AG20443 (cell line): ENCODE measurements around the gene COX4I2.
"Not testable (repeated sequence)": the region's sequence is repeated elsewhere in the genome, so short reads cannot be mapped to it uniquely, and the experiment has no call there.

Source experiments
- DNase-seq: peaks from one replicate; pipeline ENCODE4 v3.0.0; 2012; ENCODE audit warnings: low spot score, mixed read lengths

COX4I2 gene

DNA sequence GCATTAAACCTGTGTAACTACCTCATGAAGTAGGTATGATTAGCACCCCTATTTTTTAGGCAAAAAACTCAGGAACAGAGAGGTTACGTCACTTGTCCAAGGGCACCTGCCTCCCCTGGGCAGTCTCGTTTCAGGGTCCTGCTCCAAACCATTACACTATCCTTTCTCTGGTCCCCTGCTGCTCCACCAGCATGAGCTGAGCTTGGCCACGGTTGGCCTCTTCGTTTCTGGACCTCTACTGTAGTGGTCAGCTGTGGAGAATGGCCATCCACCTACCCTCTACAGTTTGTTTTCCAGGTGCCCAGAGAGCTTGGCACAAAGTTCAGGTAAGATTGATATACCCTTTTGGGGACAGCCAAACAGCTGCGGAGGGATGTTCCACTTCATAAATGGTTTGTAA, 16.8 kb downstream of the COX4I2 start:
- no peak for DNase-seq

DNA sequence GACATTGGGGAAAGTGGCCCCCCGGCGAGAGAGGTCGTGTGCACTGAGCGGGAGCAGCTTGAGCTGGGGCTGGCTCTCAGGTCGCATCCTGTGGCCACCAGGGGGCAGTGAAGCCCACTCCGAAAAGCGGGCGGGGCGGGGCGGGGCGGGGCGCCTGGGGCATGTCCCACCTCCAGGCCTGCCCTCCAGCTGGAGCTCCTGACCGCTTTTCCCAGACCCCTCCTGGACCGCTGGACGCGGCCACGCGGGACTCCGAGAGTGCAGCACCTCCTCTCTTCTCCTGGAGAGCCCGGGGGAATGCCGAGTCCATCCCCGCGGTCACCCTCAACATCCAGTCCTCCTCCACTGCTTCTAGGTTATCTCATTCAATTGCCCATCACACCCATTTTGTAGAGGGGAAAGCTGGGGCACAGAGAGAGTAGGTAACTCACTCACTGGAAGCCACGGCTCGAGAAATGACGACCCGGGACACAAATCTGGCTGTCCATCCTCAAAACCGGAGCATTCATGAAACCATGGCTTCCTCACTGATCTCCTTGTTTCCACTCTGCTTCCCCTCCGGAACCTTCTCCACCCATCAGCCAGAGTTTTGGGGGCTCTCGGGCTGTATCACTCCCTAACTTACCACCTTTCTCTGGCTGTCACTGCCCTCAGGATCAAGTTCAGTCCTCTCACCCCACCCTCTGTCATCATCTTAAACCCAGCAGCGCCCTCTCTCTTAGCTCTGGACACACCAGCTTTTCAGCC, 24.1 kb downstream of the COX4I2 start:
- DNase-seq, result peak; percentile 96

DNA sequence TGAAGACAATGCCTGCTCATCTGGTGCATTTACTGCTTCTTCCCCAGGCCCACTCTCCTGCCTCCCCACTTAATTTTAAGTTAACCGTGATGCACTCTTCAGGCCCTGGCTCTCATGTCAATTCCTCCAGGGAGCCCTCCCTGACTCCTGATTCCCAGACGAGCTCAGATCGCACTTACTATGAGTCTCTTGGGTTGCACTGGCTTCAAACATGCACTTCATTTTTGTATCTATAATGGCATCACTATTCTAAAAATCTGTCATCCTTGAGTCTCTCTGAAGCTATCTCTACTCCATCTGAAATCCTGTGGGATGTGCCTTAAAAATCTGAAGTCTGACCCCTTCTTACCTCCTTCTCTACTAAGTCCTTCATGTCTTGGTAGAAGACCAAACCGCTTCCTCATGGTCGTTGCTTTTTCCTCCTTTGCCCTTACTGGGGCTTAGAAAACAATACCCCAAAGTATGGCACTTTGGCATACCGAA, 24.7 kb downstream of the COX4I2 start:
- DNase-seq, result no peak

DNA sequence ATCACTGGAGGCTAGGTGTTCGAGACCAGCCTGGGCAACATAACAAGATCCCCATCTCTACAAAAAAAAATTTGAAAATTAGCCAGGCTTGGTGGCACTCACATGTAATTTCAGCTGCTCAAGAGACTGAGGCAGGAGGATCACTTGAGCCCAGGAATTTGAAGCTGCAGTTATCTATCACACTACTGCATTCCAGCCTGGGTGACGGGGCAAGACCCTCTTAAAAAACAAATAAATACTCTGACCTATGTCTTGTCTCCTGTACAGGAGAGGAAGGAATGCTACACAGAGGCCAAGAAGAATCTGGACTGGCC, 25.8 kb downstream of the COX4I2 start:
- DNase-seq, result no peak

DNA sequence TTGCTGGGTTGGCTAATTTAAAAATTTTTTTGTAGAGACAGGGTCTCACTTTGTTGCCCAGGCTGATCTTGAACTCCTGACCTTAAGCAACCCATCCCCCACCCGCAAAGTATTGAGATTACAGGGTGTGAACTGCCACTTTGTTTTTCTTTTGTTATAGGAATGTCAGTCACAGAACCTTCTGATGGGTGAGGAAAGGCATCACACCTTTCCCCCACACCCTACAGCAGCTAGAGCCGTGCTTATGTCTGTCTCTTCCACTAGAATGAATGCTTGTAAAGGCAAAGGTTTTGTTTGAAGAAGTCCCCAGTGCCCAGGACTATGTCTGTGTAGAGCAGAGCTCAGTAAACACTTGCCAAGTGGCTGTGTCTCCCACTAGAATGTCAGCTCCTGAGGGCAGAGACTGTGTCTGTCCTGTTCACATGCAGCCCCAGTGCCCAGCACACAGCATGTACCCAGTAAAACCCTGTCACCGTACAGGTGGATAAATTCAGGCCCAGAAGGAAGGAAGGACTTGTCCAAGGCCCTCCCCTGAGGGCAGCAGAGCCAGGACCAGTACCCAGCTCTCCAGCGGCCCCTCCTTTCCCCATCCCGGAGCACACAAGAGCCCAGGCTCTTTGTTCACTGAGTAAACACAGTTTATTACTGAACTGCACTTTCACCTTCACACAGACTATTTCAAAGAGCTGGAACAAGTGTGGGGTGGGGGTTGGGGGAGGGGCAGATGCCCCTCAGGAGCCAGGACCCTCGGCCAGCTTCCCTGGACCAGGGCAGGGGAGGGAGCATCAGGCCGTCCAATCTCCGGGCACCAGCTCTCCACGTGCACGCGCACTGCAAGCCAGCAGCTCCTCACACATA, 26.4 kb downstream of the COX4I2 start:
- DNase-seq, result no peak

DNA sequence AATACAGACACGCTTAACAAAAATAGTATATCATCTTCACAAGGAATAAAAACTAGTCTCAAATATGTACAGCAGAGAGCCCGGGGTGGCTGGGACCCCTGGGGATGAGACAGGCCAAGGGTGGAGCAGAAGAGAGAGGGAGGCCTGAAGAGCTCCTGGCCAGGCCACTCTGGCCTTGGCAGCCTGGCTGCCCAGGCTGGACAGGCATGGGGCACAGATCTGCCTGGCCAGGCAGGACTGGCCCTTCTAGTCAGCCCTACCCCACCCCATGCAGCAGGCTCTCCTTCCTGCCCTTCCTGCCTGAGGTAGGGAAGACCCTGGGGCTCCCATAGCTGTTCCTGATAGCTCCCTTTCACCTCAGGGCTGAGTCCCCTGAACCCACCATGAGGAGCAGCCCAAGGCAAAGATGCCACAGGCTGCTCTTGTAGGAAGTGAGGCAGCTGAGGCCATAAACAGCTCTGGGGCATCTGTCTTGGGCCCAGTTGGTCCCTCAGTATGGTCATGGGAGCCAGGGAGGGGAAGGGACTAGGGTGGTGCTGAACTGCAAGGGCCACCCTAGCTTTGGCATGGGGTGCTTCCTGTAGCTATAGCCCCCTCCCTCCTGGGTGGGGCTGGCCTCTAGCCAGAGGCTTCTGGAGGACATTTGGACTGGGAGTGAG, 27.1 kb downstream of the COX4I2 start:
- DNase-seq, result no peak

DNA sequence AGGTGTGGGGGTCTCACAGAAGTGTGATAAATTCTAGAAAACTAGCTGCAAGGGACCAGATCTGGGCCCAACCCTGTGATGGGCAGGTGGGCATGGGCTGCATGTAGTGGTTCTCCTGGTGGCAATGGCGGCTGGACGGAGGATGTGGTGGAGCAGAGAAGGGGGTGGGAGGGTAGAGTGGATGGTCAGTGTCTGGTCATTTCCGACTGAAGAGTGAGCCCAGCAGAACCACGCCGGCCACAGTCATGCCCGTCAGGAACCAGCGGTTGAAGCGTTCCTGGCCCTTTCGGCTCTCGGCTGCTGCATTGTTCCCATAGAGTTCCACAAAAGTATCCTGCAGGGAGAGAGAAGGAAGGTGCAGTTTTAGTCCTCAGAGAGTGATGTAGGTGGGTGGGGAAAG, 28.0 kb downstream of the COX4I2 start:
- DNase-seq, result no peak

DNA sequence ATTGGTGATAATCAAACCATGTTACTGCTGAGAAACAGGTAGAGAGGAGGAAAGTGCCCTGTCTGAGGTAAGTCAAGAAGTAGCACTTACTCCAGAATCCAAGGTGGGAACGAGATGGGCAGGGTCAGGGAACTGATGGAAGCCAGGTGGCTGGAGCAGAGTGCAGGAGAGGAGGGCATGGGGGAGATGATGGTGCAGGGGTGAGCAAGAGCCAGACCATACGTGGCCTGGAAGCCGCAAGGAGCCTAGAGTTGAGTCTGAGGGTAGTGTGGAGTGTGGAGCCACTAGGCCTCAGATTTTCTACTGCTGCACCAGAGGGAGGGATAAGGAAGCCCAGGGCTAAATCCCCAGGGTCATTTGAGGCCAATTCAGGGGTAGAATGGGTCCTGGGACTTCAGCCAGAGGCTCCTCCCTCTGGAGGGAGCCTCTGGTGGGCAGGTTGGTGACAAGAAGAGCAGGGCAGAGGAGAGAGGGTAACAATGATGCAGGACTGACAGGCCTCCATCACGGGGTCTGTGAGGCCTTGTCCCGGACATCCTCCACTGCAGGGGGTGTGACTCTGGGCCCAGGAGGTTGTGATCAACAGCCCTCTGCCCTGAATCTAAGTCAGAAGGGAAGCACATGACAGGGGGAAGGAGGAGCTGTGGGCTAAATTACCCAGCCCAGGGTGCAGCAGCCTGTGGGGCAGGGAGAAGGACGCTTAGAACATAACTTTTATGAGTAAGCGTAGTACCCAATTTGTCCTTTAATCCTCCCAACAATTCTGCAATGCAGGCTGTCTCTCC, 28.7 kb downstream of the COX4I2 start:
- DNase-seq, result no peak

DNA sequence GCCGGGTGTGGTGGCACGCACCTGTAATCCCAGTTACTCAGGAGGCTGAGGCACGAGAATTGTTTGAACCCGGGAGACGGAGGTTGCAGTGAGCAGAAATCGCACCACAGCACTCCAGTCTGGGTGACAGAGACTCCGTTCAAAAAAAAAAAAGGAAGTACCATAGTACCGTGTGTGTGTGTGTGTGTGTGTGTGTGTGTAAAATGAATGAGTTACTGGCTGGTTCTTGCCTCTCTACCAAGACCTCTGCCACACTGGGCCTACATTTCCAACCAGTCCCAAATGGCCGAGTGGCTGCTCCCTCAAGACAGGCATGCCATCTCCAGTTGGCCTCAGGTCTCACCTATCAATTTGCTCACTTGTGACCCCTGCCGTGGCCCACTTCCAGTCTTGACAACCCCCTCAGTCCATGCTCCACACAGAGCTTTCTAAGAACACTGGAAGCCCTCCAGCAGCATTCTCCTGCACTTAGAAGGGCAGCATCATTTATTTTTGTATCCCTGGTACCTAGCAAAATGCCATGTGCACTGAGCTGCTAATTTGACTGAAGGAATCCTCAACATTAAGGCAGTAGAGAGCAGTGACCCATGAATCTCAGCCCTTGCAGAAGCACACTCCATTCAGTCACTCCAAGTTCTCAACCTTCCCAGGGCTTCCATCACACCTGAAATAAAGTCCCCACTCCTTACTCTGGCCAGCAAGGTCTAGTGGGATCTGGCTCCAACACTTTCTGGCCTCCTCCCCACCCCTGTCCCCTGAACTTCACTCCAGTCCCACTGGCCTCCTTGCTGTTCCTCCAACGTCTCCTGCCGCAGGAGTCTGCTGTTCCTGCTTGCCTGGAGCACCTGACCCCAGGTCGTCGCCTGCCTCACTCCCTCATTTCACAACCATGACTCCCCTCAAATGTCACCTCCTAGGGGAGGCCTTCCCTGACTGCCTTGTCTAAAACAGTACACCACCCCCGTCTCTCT, 29.9 kb downstream of the COX4I2 start:
- no peak for DNase-seq

DNA sequence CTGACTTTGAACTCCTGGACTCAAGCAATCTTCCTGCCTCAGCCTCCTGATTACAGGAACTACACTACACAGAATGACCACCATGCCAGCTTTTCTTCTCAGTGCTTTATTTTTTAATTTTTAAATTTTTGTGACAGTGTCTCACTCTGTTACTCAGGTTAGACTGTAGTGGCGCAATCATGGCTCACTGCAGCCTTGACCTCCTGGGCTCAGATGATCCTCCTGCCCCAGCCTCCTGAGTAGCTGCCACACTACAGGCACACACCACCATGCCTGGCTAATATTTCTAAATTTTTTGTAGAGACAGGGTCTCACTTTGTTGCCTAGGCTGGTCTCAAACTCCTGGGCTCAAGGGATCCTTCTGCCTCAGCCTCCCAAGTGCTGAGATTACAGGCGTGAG, 31.2 kb downstream of the COX4I2 start:
- not testable (repeated sequence) for DNase-seq

DNA sequence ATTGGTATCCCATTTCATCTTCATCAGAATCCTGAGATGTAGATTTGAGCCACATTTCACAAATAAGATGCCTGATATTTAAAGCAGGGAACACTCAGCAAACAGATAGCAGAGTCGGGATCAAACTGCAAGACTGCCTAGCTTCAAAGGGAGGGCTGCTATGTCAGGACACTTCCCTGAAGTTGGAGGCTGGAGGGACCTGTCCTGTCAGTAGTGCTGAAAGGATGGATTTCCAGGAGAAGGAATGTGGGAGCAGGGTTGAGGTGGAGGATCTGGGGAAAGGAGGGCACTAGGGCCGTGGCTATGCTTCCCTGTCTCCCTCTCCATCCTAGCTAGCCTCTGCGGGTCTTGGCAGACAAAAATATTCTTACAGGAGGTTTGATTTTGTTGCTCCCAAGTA, 32.2 kb downstream of the COX4I2 start:
- DNase-seq, result no peak

DNA sequence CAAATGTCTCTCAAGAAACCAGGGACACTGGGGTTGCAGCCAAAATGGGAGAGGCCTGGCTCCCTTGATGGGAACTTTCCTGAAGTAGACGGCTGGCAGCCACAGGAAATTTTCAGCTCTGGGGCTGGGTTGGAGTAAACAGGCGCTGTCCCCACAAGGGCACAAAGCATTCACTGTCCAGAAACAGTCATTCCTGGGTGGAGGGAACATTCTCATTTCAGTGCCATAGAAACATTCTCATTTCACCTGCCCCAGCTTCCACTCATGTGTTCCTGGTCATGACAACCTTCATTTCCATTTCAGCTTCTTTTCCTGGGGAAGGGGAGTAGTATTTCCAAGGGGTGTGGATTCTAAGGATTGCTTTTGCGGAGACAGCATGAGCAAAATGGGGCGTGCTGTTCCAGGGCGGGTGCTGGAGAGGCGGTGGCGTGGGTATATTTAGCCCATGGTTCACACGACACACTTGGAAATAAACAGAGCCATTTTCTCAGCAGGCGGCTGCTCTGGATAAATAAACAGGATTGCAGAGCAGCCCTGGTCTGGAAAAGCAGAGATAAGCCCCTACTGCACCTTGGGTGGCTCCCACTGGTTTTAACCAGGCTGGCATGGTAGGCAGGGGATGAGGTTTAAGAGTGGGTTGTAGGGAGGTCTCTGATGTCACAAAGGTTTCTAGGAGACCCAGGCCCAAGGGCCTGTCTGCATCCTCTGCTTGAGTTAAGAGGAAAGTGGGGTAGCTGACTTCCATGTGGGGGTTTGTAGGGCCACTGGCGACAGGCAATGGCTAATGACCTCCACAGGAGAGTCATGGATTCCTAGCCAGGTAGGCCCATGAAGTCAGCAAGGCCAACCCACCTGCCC, 32.9 kb downstream of the COX4I2 start:
- DNase-seq, result peak; percentile 50

DNA sequence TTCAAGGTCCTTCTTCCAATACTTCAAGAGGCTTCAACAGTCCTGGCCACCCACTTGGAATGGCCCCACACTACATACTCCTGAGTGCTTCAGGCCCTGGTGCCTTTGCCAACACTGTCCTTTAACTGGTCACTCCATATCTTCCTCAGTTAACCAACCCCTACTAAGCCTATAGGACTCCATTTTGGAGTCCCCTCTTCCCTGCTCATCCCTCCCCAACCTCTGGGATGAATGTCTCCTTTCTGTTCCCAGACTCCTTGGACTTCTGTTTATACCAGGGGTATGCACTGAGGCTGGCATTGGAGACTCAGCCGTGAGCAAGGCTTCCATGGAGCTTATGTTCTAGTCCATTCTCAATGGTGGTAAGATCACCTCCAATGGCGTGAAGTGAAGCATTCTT, 33.6 kb downstream of the COX4I2 start:
- no peak for DNase-seq

DNA sequence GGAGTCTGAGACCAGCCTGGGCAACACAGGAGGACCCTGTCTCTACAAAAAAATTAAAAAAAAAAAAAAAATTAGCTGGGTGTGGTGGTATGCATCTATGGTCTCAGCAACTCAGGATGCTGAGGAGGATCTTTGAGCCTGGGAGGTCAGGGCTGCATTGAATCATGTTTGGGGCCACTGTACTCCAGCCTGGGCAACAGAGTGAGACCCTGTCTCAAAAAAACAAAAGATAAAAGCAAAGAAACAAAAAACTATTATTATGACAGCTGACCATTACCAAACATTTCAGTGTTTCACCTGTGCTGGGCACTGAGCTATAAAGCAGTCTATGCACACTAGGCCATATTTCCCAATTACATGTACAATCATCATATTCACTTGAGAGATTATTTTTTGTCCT, 35.7 kb downstream of the COX4I2 start:
- no peak for DNase-seq

DNA sequence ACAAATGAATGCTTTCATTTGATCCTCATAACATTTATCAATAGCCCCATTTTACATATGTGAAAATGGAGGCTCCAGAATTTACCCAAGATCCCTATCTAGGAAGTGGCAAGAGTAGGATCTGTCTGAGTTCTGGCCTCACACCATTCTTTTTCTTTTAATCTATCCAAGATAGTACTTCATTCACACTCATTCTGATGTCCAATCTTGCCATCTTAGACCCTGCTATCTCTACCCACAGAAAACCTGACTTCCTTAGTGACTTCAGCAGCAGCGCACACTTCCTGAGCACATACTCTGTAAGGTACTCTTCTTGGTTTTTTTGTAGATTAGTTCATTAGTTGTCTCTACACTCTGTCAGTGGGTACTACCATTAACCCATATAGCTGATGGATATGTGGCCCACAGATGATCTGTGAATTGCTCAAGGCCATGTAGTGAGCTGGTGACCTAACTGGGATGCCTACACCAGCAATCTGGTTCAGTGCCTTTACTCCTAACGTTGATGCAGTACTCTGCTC, 36.3 kb downstream of the COX4I2 start:
- DNase-seq, result no peak

DNA sequence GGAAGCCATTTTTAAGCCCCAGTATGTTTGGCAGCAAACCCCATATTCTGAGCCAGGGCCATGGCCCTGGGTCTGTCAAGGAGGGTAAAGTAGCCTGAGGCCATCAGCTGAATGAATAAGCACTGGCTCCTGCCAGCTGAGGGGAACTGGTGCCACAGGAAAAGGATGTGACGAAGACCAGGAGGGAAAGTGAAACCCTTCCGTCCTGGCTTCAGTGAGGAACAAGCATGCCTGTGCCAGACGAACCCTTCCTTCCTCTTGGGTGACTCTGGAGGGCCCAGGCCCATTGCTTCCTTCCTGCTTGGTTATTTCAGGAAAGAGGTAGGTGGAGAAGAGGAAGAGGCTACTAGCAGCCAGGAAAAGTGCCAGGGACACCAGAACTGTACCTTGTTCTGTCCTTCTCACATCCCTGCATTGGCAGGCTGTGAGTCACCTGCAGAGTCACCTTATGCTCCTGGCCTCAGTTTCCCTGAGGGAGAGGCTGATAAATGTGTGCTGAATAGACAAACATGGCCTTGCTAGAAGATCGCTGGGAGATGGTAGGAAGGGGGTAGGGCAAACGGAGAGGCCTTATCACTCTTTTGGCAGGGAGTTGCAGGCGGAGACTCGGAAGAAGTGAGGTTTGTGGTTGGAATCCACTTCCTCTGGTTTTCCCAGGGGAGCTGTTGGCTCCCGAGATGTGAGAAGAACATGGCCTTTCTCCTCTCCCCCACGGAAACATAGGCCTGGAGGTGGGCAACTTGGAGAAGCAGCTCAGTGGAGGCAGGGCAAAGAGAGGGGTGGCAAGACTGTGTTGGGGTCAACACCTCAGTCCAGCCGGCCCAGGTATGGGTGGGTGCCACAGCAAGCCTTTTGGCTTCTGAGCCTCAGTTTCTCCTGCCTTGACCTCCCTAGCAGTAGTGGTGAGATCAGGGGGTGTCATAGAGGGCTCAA, 37.4 kb downstream of the COX4I2 start:
- DNase-seq, result peak; percentile 60

DNA sequence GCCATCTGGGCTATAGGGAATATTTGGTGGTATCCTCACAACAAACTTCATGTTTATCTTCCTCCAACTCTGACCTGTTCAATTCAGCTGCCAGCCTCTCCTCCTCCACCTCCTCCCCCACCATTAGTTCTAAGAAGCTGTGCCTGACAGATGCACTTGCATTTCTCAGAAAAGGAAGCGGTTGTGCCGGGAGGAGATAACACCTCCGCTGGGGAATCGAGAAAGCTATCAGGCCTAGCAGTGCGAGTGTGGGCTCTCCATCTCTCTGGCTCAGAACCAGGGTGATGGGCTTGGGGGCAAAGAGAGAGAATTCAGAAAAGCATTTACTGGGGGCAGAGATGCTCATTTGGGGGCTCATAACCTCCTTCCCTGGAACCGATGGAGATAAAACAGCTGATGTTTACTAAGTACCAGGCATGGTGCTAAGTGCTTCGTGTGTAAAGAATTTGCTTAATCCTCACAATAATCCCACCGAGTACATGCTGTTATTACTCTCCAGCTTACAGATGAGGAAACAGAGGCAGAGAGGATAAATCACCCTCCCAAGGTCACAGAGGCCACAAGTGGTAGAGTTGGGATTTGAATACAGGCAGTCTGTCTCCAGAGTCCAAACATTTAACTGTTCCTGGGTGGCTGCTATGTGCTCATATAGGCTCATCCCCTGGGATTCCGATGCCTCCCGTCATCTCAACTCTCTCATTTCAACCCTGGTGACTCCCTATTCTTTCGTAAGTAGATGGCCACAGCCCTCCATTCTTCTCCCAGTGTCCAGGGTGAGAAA, 38.3 kb downstream of the COX4I2 start:
- no peak for DNase-seq

DNA sequence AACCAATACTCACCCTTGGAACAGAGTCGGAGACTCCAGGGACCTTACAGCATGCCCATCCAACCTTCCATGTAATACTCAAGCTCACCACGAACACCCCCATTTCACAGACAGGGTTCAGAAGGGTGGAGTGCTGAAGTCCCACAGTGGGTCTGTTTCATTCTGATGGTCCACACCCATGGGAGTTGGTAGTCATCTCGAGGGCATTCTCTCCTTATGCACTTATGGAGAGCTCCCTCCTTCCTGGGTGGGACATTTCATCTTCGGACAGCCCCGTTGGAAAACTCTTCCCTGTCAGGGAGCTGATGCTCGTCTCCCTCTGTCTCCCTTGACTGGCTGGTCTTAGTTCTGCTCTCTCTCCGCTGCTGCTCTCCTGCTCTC, 38.9 kb downstream of the COX4I2 start:
- no peak for DNase-seq
